ENCODE measurements around the gene TRMT11.

DNA sequence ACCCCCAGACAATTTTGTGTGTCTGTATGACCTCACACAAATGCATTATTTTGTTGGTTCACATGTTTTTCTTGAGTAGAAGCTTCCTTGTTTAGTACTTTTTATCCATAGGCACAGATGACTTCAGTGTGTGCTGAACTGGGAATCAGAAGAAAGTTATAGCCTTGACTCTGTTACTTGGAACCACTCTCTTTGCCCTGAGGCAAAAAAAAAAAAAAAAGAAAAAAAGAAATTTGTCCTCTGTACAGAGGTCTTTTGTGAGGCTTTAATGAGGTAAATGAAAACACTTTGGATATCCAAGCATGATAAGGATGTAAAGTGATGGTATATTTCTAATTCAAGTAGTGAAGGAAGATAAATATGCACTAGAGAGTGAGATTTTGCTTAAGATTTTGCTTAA, 51.9 kb downstream of the TRMT11 start:
- TF ChIP-seq POLR2AphosphoS5 (IDR thresholded peaks at IDR 0.05; ENCODE audit: low read depth, low read length) (no peak), POLR2A (IDR thresholded peaks at IDR 0.05; ENCODE audit: low read depth, low read length) (no peak), TAF1 (IDR thresholded peaks at IDR 0.05; ENCODE audit: low read depth, low read length) (no peak)

All from GM12891 (cell line).